HCT116 (cell line): ENCODE measurements around the gene SYT10.

Experiments
- EGR1 ChIP-seq: IDR thresholded peaks from 2 replicates; pipeline ENCODE4 v1.6.1; 2012; ENCODE audit warnings: low read depth
- POLR2A ChIP-seq: IDR thresholded peaks from 2 replicates; pipeline ENCODE4 v1.7.0; 2011; ENCODE audit warnings: borderline replicate concordance; ENCODE audit not compliant: insufficient read depth, insufficient read length; ENCODE audit errors: extremely low read depth
- POLR2AphosphoS5 ChIP-seq: IDR thresholded peaks from 2 replicates; pipeline ENCODE4 v1.6.1; 2011; ENCODE audit warnings: mild to moderate bottlenecking, low read depth, low read length, moderate library complexity
- TCF7L2 ChIP-seq: IDR thresholded peaks from 2 replicates; pipeline ENCODE4 v1.7.0; 2011; ENCODE audit warnings: borderline replicate concordance, inconsistent platforms; ENCODE audit not compliant: insufficient read depth, insufficient read length; ENCODE audit errors: extremely low read depth
- YY1 ChIP-seq: IDR thresholded peaks from 2 replicates; pipeline ENCODE4 v1.6.1; 2011; ENCODE audit warnings: low read length, low read depth, moderate library complexity, mild to moderate bottlenecking; ENCODE audit not compliant: insufficient replicate concordance; ENCODE audit errors: extremely low read depth
- TF ChIP-seq, protein P1 (sequence below), 3 experiments: fragments of 200-600 bp in 1 of 3; sonication (generic) in 1 of 3; IDR thresholded peaks in 2 of 3; conservative IDR thresholded peaks in 1 of 3; 2 replicates each; pipeline ENCODE4 v1.5.1; 2012 to 2017; ENCODE audit warnings: low read depth in 2 of 3, low read length in 2 of 3, antibody characterized with exemption in 1 of 3, borderline replicate concordance in 1 of 3, control low read depth in 1 of 3, mild to moderate bottlenecking in 1 of 3, mixed read lengths in 1 of 3, mixed run types in 1 of 3, moderate library complexity in 1 of 3; ENCODE audit not compliant: insufficient read depth in 1 of 3
- TF ChIP-seq, protein P2 (sequence below): IDR thresholded peaks from 2 replicates; pipeline ENCODE4 v1.6.1; 2012
- TF ChIP-seq, protein P3 (sequence below): IDR thresholded peaks from 2 replicates; pipeline ENCODE4 v1.6.1; 2011; ENCODE audit warnings: mild to moderate bottlenecking, low read length, moderate library complexity; ENCODE audit not compliant: insufficient replicate concordance; ENCODE audit errors: extremely low read depth
- TF ChIP-seq, protein P4 (sequence below): IDR thresholded peaks from 2 replicates; pipeline ENCODE4 v1.6.1; 2012; ENCODE audit warnings: low read depth

- TF ChIP-seq POLR2A, result no peak
- no peak for TF ChIP-seq YY1
- no peak for TF ChIP-seq POLR2AphosphoS5
- no peak for TF ChIP-seq TCF7L2
- TF ChIP-seq, protein P1, sequence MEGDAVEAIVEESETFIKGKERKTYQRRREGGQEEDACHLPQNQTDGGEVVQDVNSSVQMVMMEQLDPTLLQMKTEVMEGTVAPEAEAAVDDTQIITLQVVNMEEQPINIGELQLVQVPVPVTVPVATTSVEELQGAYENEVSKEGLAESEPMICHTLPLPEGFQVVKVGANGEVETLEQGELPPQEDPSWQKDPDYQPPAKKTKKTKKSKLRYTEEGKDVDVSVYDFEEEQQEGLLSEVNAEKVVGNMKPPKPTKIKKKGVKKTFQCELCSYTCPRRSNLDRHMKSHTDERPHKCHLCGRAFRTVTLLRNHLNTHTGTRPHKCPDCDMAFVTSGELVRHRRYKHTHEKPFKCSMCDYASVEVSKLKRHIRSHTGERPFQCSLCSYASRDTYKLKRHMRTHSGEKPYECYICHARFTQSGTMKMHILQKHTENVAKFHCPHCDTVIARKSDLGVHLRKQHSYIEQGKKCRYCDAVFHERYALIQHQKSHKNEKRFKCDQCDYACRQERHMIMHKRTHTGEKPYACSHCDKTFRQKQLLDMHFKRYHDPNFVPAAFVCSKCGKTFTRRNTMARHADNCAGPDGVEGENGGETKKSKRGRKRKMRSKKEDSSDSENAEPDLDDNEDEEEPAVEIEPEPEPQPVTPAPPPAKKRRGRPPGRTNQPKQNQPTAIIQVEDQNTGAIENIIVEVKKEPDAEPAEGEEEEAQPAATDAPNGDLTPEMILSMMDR (IDR thresholded peaks at IDR 0.05 in 2 of 3, conservative IDR thresholded peaks at IDR 0.05 in 1 of 3; ENCODE audit: borderline replicate concordance in 1 of 3, insufficient read depth in 1 of 3, low read depth in 2 of 3, low read length in 2 of 3), result no peak
- TF ChIP-seq, protein P2, sequence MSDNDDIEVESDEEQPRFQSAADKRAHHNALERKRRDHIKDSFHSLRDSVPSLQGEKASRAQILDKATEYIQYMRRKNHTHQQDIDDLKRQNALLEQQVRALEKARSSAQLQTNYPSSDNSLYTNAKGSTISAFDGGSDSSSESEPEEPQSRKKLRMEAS, result no peak
- TF ChIP-seq, protein P3, sequence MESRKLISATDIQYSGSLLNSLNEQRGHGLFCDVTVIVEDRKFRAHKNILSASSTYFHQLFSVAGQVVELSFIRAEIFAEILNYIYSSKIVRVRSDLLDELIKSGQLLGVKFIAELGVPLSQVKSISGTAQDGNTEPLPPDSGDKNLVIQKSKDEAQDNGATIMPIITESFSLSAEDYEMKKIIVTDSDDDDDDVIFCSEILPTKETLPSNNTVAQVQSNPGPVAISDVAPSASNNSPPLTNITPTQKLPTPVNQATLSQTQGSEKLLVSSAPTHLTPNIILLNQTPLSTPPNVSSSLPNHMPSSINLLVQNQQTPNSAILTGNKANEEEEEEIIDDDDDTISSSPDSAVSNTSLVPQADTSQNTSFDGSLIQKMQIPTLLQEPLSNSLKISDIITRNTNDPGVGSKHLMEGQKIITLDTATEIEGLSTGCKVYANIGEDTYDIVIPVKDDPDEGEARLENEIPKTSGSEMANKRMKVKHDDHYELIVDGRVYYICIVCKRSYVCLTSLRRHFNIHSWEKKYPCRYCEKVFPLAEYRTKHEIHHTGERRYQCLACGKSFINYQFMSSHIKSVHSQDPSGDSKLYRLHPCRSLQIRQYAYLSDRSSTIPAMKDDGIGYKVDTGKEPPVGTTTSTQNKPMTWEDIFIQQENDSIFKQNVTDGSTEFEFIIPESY, result no peak
- TF ChIP-seq, protein P4, sequence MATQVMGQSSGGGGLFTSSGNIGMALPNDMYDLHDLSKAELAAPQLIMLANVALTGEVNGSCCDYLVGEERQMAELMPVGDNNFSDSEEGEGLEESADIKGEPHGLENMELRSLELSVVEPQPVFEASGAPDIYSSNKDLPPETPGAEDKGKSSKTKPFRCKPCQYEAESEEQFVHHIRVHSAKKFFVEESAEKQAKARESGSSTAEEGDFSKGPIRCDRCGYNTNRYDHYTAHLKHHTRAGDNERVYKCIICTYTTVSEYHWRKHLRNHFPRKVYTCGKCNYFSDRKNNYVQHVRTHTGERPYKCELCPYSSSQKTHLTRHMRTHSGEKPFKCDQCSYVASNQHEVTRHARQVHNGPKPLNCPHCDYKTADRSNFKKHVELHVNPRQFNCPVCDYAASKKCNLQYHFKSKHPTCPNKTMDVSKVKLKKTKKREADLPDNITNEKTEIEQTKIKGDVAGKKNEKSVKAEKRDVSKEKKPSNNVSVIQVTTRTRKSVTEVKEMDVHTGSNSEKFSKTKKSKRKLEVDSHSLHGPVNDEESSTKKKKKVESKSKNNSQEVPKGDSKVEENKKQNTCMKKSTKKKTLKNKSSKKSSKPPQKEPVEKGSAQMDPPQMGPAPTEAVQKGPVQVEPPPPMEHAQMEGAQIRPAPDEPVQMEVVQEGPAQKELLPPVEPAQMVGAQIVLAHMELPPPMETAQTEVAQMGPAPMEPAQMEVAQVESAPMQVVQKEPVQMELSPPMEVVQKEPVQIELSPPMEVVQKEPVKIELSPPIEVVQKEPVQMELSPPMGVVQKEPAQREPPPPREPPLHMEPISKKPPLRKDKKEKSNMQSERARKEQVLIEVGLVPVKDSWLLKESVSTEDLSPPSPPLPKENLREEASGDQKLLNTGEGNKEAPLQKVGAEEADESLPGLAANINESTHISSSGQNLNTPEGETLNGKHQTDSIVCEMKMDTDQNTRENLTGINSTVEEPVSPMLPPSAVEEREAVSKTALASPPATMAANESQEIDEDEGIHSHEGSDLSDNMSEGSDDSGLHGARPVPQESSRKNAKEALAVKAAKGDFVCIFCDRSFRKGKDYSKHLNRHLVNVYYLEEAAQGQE, result no peak
- no peak for TF ChIP-seq EGR1
Measured at GRCh38 chr12:33450480-33450879, 10.9 kb upstream of the SYT10 start.
